GM23248 (cell line): Measurements from ENCODE around the gene KIF3B. TPM values are rescaled to one million over a fixed set of nuclear protein-coding genes. Genes with fewer than 3 reads are reported as not detected.

Experiments used
- DNase-seq: peaks from one replicate; pipeline ENCODE4 v3.0.0-alpha.2; 2015
- H2AFZ ChIP-seq: fragments of 200-600 bp; sonication (generic); 2 replicates; pipeline ENCODE4 v1.6.1; 2016; ENCODE audit warnings: antibody characterized with exemption
- H3F3A ChIP-seq: fragments of 200-600 bp; sonication (generic); 2 replicates; pipeline ENCODE4 v1.6.1; 2016; ENCODE audit warnings: mild to moderate bottlenecking, antibody characterized with exemption, mixed run types; ENCODE audit not compliant: insufficient read depth
- H3K27ac ChIP-seq: fragments of 200-600 bp; sonication (generic); 2 replicates; pipeline ENCODE4 v1.5.1; 2016; ENCODE audit warnings: mild to moderate bottlenecking
- H3K27me3 ChIP-seq: fragments of 200-600 bp; sonication (generic); replicated peaks from 2 replicates; pipeline ENCODE4 v1.6.1; 2016; ENCODE audit warnings: mild to moderate bottlenecking; ENCODE audit not compliant: insufficient read depth
- H3K36me3 ChIP-seq: fragments of 200-600 bp; sonication (generic); 2 replicates; pipeline ENCODE4 v1.6.1; 2016; ENCODE audit warnings: low read depth, mild to moderate bottlenecking
- H3K4me1 ChIP-seq: fragments of 200-600 bp; sonication (generic); 2 replicates; pipeline ENCODE4 v1.6.1; 2016; ENCODE audit warnings: mild to moderate bottlenecking; ENCODE audit not compliant: insufficient read depth
- H3K4me2 ChIP-seq: fragments of 200-600 bp; sonication (generic); one replicate; pipeline ENCODE4 v1.6.1; 2016; ENCODE audit warnings: mild to moderate bottlenecking; ENCODE audit not compliant: unreplicated experiment
- H3K4me3 ChIP-seq: fragments of 200-600 bp; sonication (generic); 2 replicates; pipeline ENCODE4 v1.5.1; 2016; ENCODE audit warnings: mild to moderate bottlenecking
- H3K79me2 ChIP-seq: fragments of 200-600 bp; sonication (generic); 2 replicates; pipeline ENCODE4 v1.6.1; 2016; ENCODE audit warnings: mild to moderate bottlenecking; ENCODE audit not compliant: insufficient read depth
- H3K9ac ChIP-seq: fragments of 200-600 bp; sonication (generic); 2 replicates; pipeline ENCODE4 v1.6.1; 2016; ENCODE audit warnings: mild to moderate bottlenecking
- H3K9me2 ChIP-seq: fragments of 200-600 bp; sonication (generic); 2 replicates; pipeline ENCODE4 v1.6.1; 2016; ENCODE audit warnings: mixed run types, mild to moderate bottlenecking, moderate library complexity; ENCODE audit not compliant: insufficient read depth
- H3K9me3 ChIP-seq: fragments of 200-600 bp; sonication (generic); one replicate; pipeline ENCODE4 v1.6.1; 2017; ENCODE audit warnings: low read depth
- H4K20me1 ChIP-seq: fragments of 200-600 bp; sonication (generic); 2 replicates; pipeline ENCODE4 v1.6.0; 2016; ENCODE audit not compliant: insufficient read depth
- EZH2 ChIP-seq: fragments of 200-600 bp; sonication (generic); IDR thresholded peaks from 2 replicates; pipeline ENCODE4 v1.6.1; 2018; ENCODE audit warnings: antibody characterized with exemption, mild to moderate bottlenecking; ENCODE audit not compliant: insufficient read depth, poor library complexity, severe bottlenecking
- EZH2phosphoT487 ChIP-seq: fragments of 200-600 bp; sonication (generic); IDR thresholded peaks from 2 replicates; pipeline ENCODE4 v1.6.1; 2018; ENCODE audit warnings: antibody characterized with exemption, moderate library complexity, mild to moderate bottlenecking, low read depth; ENCODE audit not compliant: insufficient read depth
- WGBS, 2 experiments: methylation state at CpG; one replicate each; pipeline ENCODE4 v1.1.6; 2015 to 2017; ENCODE audit warnings: low lambda C conversion rate in 2 of 2, low coverage in 1 of 2; ENCODE audit errors: missing lambda C conversion rate in 2 of 2; 5-methylcytosine and 5-hydroxymethylcytosine counted together
- in situ Hi-C: fragments of 300-500 bp; cut with MboI; formaldehyde crosslinking; loops from 2 replicates; pipeline ENCODE4 v1.15.0; 2020
- polyA plus RNA-seq: library from polyadenylated mRNA; unstranded; fragments of >200 nt; fragmentation: Nextera tagmentation; extraction: Ambion mirVana; gene quantifications from 2 replicates; pipeline ENCODE4 v1.2.1, GENCODE V29; 2016
- total RNA-seq: library from RNA; depleted of rRNA; stranded (reverse); fragments of >200 nt; shearing (Covaris generic); gene quantifications from 2 replicates; pipeline ENCODE4 v1.2.3, GENCODE V29; 2014; rRNA removed

Gene KIF3B
- 25.9 and 28.3 TPM in 2 replicates for total RNA-seq
- 8.4 and 8.8 TPM in 2 replicates for polyA plus RNA-seq

DNA sequence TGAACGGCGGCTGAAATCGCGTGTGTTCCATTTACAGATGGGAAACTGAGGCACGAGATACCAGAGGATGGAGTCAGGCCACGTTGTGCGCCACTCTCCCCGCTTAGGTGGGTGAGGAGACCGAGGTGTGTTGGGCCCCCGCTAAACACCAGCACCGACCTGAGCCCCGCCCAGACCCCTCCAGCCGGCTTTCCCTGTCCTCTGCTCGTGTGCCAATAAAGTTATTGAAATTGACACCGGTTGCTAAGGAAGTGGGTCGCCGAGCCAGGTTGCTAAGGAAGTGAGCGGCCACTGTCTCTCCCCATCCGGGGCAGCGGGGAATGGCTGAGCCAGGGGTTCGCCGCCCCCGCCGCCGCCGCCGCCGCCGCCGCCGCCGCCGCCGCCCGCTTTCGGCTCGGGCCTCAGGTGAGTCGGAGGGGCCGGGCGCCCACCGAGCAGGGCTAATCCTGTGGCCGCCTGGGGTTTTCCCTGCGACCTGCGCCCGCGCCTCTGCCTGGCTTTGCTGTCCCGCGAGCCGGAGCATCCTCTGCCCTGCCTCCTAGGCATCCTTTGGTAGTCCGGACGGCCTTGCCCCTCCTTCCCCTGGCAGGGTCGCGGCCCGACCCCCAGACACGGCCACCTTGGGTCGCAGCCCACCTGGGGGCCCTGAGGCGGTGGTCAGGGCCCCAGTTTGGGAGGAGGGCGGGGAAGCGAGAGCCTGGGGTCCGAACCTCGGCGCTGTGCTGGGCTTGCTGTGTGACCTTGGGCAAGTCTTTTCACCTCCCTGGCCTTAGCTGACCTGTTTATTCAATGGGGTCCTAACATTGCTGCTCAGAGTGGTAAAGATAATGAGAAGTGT lies at the start of gene KIF3B:
Gene KIF3B, plus strand, starts transcription at position 291 of the 838 bp plus-strand sequence. CDS start 32,127 bp downstream, outside the sequence.
- Histone ChIP-seq H3K4me1 (0 out of 2 replicates have a peak, but pooled peaks cover 4% of the 10 kb centered on the region), H3F3A (no peaks in the 10 kb centered on the region), H3K36me3 (no peaks in the 10 kb centered on the region), H3K9me3 (no peaks in the 10 kb centered on the region), H3K27ac (0 out of 2 replicates have a peak within 1 kb of the TSS, but pooled peaks have one; percentile 13), H3K4me2 (peak within 1 kb of the TSS; percentile 72), H2AFZ (peak within 1 kb of the TSS; percentile 96), H3K79me2 (peaks cover 55% of the 10 kb centered on the region), H3K27me3 (no peaks in the 10 kb centered on the region), H3K9ac (peak within 1 kb of the TSS; percentile 93), H3K4me3 (peak within 1 kb of the TSS; percentile 98), H3K9me2 (no peaks in the 10 kb centered on the region), H4K20me1 (no peaks in the 10 kb centered on the region)
- 1% methylated on average over 34 to 62 of the region's 62 CpGs for WGBS, 2 experiments
- DNase-seq, result peak; percentile 95
- TF ChIP-seq EZH2phosphoT487 (no peak), EZH2 (no peak)
- in situ Hi-C loops, result no loop called here

DNA sequence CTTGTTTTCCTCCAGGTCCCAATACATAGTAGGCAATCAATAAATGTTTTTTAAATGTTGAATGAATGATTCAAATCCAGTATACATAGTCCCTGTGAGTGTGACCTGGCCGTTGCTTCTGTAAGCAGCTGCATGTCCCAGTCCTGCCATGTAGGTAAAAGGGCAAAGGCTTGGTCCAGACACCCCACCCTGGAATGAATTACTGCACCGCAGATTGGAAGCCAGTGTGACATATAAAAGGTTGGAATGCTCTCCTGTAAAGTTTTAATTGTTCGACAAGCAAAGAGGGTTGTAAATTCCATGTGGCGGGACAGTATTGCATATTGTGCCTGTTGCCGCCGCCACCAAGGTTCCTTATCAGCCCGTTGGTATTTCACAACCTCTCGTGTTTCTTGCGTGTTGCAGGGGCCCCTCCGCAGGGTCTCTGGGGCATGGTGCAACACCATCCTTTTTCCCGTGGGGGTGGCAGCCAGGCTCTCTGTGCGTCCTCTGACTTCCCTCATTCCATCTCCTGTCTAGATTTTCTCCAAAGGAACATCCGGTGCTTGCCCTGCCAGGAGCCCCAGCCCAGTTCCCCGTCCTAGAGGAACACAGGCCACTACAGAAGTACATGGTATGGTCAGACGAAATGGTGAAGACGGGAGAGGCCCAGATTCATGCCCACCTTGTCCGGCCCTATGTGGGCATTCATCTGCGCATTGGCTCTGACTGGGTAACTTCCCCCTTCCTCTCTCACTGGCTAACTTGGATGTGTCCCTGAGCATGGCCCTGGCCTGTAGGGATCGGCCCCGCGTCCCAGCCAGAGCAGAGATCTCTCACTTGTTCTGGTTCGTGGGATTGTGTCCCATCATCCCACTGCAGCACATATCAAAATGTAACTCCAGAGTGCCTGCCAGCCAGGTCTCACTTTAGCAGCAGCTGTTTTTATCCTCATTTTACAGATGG lies 49.4 kb upstream of the KIF3B start:
- TF ChIP-seq EZH2phosphoT487 (no peak), EZH2 (no peak)
- in situ Hi-C loops, result no loop called here
- H3K4me1 ChIP-seq, result no peaks in the 10 kb centered on the region

DNA sequence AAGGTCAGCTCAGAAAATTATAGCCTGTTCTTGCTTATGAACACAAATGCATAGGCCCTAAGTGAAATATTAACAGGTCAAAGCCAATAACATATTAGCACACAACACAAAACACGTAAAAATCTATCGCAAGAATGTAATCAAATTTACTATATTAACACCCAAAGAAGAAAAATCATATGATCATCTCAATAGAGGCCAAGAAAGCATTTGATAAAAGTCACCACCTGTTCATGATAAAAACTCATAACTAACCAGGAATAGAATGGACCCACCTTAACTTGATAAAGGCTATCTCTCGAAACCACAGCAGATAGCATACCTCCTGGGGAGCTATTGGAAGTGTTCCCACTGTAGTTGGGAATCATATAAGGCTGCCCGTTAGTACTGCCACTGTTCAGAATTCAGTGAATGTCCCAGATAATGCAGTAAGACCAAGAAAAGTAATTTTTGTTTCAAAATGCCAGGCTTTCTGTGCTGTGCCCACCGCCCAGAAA lies 48.2 kb upstream of the KIF3B start:
- Histone ChIP-seq H3K9me2 (no peaks in the 10 kb centered on the region), H2AFZ (no peak overlapping the region), H4K20me1 (no peaks in the 10 kb centered on the region), H3K36me3 (peaks cover 14% of the 10 kb centered on the region; the same call in 1 of the 2 replicates), H3K79me2 (no peaks in the 10 kb centered on the region), H3K4me3 (no peak overlapping the region), H3K9me3 (no peaks in the 10 kb centered on the region), H3K27me3 (no peaks in the 10 kb centered on the region), H3K4me2 (no peak overlapping the region), H3K9ac (no peak overlapping the region), H3F3A (no peaks in the 10 kb centered on the region), H3K4me1 (no peaks in the 10 kb centered on the region), H3K27ac (no peak overlapping the region)
- in situ Hi-C loops, result no loop called here
- DNase-seq, result no peak
- TF ChIP-seq EZH2 (no peak), EZH2phosphoT487 (no peak)
- 93 to 94% methylated on average over 5 of the region's 5 CpGs for WGBS, 2 experiments

More for the DNA sequence above, 49.4 kb upstream of the KIF3B start:
- Histone ChIP-seq H3K79me2 (no peaks in the 10 kb centered on the region), H3K27me3 (no peaks in the 10 kb centered on the region), H2AFZ (no peak overlapping the region), H3K9ac (no peak overlapping the region), H3K36me3 (peaks cover 22% of the 10 kb centered on the region; the same call in 1 of the 2 replicates), H3F3A (no peaks in the 10 kb centered on the region), H3K9me3 (no peaks in the 10 kb centered on the region), H3K4me3 (no peak overlapping the region), H4K20me1 (no peaks in the 10 kb centered on the region), H3K4me2 (no peak overlapping the region), H3K9me2 (no peaks in the 10 kb centered on the region), H3K27ac (no peak overlapping the region)
- no peak for DNase-seq
- WGBS, 2 experiments, result 89 to 91% methylated on average over 22 of the region's 22 CpGs

DNA sequence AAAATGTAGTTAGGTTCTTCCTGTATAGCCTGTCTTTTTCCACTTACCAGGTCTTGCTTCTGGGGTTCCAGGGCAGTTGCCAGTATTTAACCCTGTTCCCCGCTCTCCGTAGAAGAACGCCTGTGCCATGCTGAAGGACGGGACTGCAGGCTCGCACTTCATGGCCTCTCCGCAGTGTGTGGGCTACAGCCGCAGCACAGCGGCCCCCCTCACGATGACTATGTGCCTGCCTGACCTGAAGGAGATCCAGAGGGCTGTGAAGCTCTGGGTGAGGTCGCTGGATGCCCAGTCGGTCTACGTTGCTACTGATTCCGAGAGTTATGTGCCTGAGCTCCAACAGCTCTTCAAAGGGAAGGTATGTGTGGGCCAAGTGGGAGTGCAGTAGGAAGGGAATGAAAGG lies 46.7 kb upstream of the KIF3B start:
- H2AFZ ChIP-seq, result no peak overlapping the region
- H3K4me3 ChIP-seq, result no peak overlapping the region
- no peaks in the 10 kb centered on the region for H4K20me1 ChIP-seq
- peaks cover 14% of the 10 kb centered on the region; the same call in 1 of the 2 replicates for H3K36me3 ChIP-seq
- no peaks in the 10 kb centered on the region for H3F3A ChIP-seq
- H3K4me1 ChIP-seq, result no peaks in the 10 kb centered on the region
- no peak overlapping the region for H3K4me2 ChIP-seq
- no peaks in the 10 kb centered on the region for H3K27me3 ChIP-seq
- H3K79me2 ChIP-seq, result no peaks in the 10 kb centered on the region
- H3K9ac ChIP-seq, result no peak overlapping the region
- in situ Hi-C loops, result no loop called here
- TF ChIP-seq EZH2phosphoT487 (no peak), EZH2 (no peak)
- WGBS, 2 experiments, result 91 to 99% methylated on average over 13 of the region's 13 CpGs
- H3K9me2 ChIP-seq, result no peaks in the 10 kb centered on the region
- no peak overlapping the region for H3K27ac ChIP-seq
- no peaks in the 10 kb centered on the region for H3K9me3 ChIP-seq
- DNase-seq, result no peak
